IMR-90 (cell line): ENCODE data around the gene CTSH.

Experiments used
- BHLHE40 ChIP-seq: fragments of 150-350 bp; IDR thresholded peaks from 2 replicates; pipeline ENCODE4 v1.6.1; 2016; ENCODE audit warnings: mild to moderate bottlenecking, low read depth, low read length
- CEBPB ChIP-seq: IDR thresholded peaks from 2 replicates; pipeline ENCODE4 v1.6.1; 2012; ENCODE audit warnings: low read depth, low read length, improper control_type of control experiment
- CHD1 ChIP-seq: IDR thresholded peaks from 2 replicates; pipeline ENCODE4 v1.6.1; 2012; ENCODE audit warnings: low read depth, low read length, improper control_type of control experiment
- ELK1 ChIP-seq: fragments of 150-350 bp; IDR thresholded peaks from 2 replicates; pipeline ENCODE4 v1.6.1; 2016; ENCODE audit warnings: low read depth, mild to moderate bottlenecking, low read length, moderate library complexity, borderline replicate concordance
- FOS ChIP-seq: fragments of 150-350 bp; IDR thresholded peaks from 2 replicates; pipeline ENCODE4 v1.6.1; 2016; ENCODE audit warnings: low read depth, low read length
- MAZ ChIP-seq: IDR thresholded peaks from 2 replicates; pipeline ENCODE4 v1.6.1; 2012; ENCODE audit warnings: low read depth, mild to moderate bottlenecking, low read length, improper control_type of control experiment, moderate library complexity, borderline replicate concordance
- MXI1 ChIP-seq: IDR thresholded peaks from 2 replicates; pipeline ENCODE4 v1.6.1; 2012; ENCODE audit warnings: low read depth, mild to moderate bottlenecking, low read length, moderate library complexity, borderline replicate concordance
- POLR2A ChIP-seq: IDR thresholded peaks from 2 replicates; pipeline ENCODE4 v1.6.1; 2012; ENCODE audit warnings: mild to moderate bottlenecking, low read depth, low read length
- RAD21 ChIP-seq: IDR thresholded peaks from 2 replicates; pipeline ENCODE4 v1.6.1; 2012; ENCODE audit warnings: low read length, improper control_type of control experiment
- RCOR1 ChIP-seq: IDR thresholded peaks from 2 replicates; pipeline ENCODE4 v1.6.1; 2012; ENCODE audit warnings: mild to moderate bottlenecking, low read length, improper control_type of control experiment; ENCODE audit not compliant: insufficient replicate concordance
- SMC3 ChIP-seq: fragments of 150-350 bp; IDR thresholded peaks from 2 replicates; pipeline ENCODE4 v1.6.1; 2016; ENCODE audit warnings: low read depth, mild to moderate bottlenecking, antibody characterized with exemption, low read length, moderate library complexity
- USF2 ChIP-seq: fragments of 150-350 bp; IDR thresholded peaks from 2 replicates; pipeline ENCODE4 v1.6.1; 2017; ENCODE audit warnings: mild to moderate bottlenecking, antibody characterized with exemption, low read length, low read depth
- TF ChIP-seq, protein P1 (sequence below): conservative IDR thresholded peaks from 2 replicates; pipeline ENCODE4 v1.5.1; 2012; ENCODE audit warnings: mild to moderate bottlenecking, low read depth, low read length, improper control_type of control experiment

DNA sequence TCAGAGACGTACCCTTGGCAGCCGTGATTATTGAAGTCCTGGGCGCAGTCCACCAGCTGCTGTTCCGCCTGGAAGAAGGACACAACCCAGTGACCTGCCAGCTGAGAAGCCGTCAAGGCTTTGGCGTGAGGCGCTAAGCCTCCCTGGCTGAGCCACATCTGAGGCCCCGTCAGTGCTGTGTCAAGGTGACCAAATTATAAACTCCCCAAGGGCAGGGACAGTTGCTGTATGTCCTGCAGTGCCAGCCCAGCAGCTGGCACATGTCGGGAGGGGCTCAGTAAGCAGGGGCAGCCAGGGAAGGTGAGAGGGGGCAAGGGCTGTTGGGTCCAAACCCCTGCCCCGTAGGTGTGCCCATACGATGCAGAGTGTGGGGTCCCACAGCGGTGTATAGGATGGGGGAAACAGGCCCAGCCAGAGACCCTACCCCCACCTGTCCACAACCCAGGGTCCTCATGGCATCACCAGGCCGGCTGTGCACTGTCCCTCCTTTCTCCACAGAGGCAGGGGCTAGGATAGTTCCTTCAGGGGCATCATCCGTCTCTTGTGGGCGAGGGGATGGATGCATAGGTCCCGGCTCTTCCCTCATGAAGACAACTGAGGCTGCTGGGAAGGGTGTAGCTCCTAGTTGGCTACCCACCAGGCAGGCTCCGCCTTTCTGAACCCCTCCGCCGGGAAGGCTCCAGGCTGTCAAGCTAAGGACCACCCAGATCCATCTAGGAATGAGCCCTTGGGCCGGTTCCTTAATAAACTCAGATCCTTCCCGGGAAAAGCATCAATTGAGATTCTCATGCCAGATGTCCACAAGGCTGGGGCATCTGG, 13.2 kb downstream of the CTSH start:
- TF ChIP-seq, protein P1, sequence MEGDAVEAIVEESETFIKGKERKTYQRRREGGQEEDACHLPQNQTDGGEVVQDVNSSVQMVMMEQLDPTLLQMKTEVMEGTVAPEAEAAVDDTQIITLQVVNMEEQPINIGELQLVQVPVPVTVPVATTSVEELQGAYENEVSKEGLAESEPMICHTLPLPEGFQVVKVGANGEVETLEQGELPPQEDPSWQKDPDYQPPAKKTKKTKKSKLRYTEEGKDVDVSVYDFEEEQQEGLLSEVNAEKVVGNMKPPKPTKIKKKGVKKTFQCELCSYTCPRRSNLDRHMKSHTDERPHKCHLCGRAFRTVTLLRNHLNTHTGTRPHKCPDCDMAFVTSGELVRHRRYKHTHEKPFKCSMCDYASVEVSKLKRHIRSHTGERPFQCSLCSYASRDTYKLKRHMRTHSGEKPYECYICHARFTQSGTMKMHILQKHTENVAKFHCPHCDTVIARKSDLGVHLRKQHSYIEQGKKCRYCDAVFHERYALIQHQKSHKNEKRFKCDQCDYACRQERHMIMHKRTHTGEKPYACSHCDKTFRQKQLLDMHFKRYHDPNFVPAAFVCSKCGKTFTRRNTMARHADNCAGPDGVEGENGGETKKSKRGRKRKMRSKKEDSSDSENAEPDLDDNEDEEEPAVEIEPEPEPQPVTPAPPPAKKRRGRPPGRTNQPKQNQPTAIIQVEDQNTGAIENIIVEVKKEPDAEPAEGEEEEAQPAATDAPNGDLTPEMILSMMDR: no peak
- TF ChIP-seq MAZ (no peak), SMC3 (no peak), FOS (no peak), RCOR1 (no peak), POLR2A (no peak), USF2 (no peak), MXI1 (no peak), CHD1 (no peak), BHLHE40 (no peak), ELK1 (no peak), RAD21 (no peak), CEBPB (no peak)
